Keratinocyte (primary cell): ENCODE results near the gene COA5.

Experiments
- EZH2 ChIP-seq: IDR thresholded peaks from one replicate; pipeline ENCODE4 v1.6.1; 2012; ENCODE audit warnings: inconsistent platforms, mild to moderate bottlenecking, low read length, moderate library complexity
- TF ChIP-seq, protein P1 (sequence below), 3 experiments: IDR thresholded peaks in 1 of 3; conservative IDR thresholded peaks in 1 of 3; optimal IDR thresholded peaks in 1 of 3; 2 replicates in 2 of 3; 3 replicates in 1 of 3; pipeline versions ENCODE3 to v1.5.1; 2011; ENCODE audit warnings: low read length in 3 of 3, mild to moderate bottlenecking in 3 of 3, moderate library complexity in 2 of 3, control low read depth in 1 of 3, inconsistent platforms in 1 of 3; ENCODE audit not compliant: insufficient read depth in 2 of 3; ENCODE audit errors: extremely low read depth in 1 of 3

DNA sequence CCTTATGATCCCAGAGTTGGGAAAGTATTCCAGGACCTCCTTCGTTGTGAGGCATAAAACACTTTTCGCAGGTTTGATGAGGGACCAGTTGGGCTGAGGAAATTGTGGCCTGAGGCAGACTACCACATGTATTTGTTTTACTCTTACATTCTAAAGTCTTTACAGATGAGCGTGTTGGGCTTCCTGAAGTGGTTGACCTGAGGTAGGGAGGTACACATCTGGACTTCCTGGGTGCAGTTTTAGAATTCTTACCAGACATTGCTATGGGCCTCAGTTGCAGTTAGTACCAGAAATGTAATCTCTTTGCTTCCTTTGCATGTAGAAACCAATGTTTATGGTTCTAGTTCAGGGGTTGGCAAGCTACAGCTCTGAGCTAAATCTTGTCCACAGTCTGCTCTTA, 48.7 kb downstream of the COA5 start:
- TF ChIP-seq, protein P1, sequence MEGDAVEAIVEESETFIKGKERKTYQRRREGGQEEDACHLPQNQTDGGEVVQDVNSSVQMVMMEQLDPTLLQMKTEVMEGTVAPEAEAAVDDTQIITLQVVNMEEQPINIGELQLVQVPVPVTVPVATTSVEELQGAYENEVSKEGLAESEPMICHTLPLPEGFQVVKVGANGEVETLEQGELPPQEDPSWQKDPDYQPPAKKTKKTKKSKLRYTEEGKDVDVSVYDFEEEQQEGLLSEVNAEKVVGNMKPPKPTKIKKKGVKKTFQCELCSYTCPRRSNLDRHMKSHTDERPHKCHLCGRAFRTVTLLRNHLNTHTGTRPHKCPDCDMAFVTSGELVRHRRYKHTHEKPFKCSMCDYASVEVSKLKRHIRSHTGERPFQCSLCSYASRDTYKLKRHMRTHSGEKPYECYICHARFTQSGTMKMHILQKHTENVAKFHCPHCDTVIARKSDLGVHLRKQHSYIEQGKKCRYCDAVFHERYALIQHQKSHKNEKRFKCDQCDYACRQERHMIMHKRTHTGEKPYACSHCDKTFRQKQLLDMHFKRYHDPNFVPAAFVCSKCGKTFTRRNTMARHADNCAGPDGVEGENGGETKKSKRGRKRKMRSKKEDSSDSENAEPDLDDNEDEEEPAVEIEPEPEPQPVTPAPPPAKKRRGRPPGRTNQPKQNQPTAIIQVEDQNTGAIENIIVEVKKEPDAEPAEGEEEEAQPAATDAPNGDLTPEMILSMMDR (optimal IDR thresholded peaks at IDR 0.05 in 1 of 3, IDR thresholded peaks at IDR 0.05 in 1 of 3, conservative IDR thresholded peaks at IDR 0.05 in 1 of 3; ENCODE audit: extremely low read depth in 1 of 3, insufficient read depth in 2 of 3, low read length in 3 of 3): no peak
- no peak for TF ChIP-seq EZH2
